ENCODE results near the gene IFT25. TPM values are rescaled to one million over a fixed set of nuclear protein-coding genes. Genes with fewer than 3 reads are reported as not detected.

The IFT25 gene
- total and polyA plus RNA-seq, 2 of the 13 experiments (the other 11 are each of a cell fraction or from before 2014, with no cell fraction given) = 19.7 to 48.0 TPM

GRCh38 chr1:53889304-53890298 lies 55.9 kb downstream of the IFT25 start, which contains the start of gene YIPF1 (continued):
- no peak for TF ChIP-seq SALL2 (CRISPR knock-in tag; IDR thresholded peaks at IDR 0.05)
- TF ChIP-seq HIC2 (CRISPR knock-in tag; IDR thresholded peaks at IDR 0.05; ENCODE audit: low read depth) = no peak
- no peak for TF ChIP-seq U2AF1 (optimal IDR thresholded peaks at IDR 0.05; ENCODE audit: low read depth, low read length)
- 0 out of 2 replicates have a peak, but pooled peaks have one; percentile 23 for TF ChIP-seq CBFB (CRISPR knock-in tag; IDR thresholded peaks at IDR 0.05)
- no peak for TF ChIP-seq ZNF552 (CRISPR knock-in tag; IDR thresholded peaks at IDR 0.05; ENCODE audit: borderline replicate concordance)
- TF ChIP-seq ZFYVE20 (CRISPR knock-in tag; IDR thresholded peaks at IDR 0.05; ENCODE audit: borderline replicate concordance, low read depth) = no peak
- no peak for TF ChIP-seq TAF15 (IDR thresholded peaks at IDR 0.05; ENCODE audit: low read depth, low read length, poor library complexity, severe bottlenecking)
- TF ChIP-seq THAP7 (CRISPR knock-in tag; IDR thresholded peaks at IDR 0.05) = no peak
- TF ChIP-seq GABPA (IDR thresholded peaks at IDR 0.05; ENCODE audit: low read depth, low read length) = peak; percentile 69
- peak; percentile 89 for TF ChIP-seq GABPA (CRISPR knock-in tag; IDR thresholded peaks at IDR 0.05; ENCODE audit: low read depth)
- peak; percentile 60 for TF ChIP-seq XRCC5 (optimal IDR thresholded peaks at IDR 0.05; ENCODE audit: low read length)
- TF ChIP-seq ZMAT5 (CRISPR knock-in tag; IDR thresholded peaks at IDR 0.05; ENCODE audit: borderline replicate concordance, low read depth) = no peak
- peak; percentile 99 for TF ChIP-seq SP4 (CRISPR knock-in tag; IDR thresholded peaks at IDR 0.05)
- TF ChIP-seq NAIF1 (CRISPR knock-in tag; IDR thresholded peaks at IDR 0.05; ENCODE audit: borderline replicate concordance) = no peak
- no peak for TF ChIP-seq ZFP36 (IDR thresholded peaks at IDR 0.05; ENCODE audit: borderline replicate concordance, low read depth, low read length, partially characterized antibody)
- peak; percentile 58; the same call in 1 of the 2 replicates for TF ChIP-seq KDM4B (CRISPR knock-in tag; IDR thresholded peaks at IDR 0.05)
- peak; percentile 98 for TF ChIP-seq ZMYM3 (CRISPR knock-in tag; IDR thresholded peaks at IDR 0.05)
- TF ChIP-seq ZFX (CRISPR knock-in tag; IDR thresholded peaks at IDR 0.05; ENCODE audit: low read depth) = peak; percentile 59
- TF ChIP-seq AHR (CRISPR knock-in tag; IDR thresholded peaks at IDR 0.05) = no peak
- no peak for TF ChIP-seq RFX3 (CRISPR knock-in tag; IDR thresholded peaks at IDR 0.05)
- TF ChIP-seq KMT2B (CRISPR knock-in tag; IDR thresholded peaks at IDR 0.05) = peak; percentile 88; the same call in 1 of the 2 replicates
- TF ChIP-seq HNF1A (IDR thresholded peaks at IDR 0.05; ENCODE audit: low read depth) = no peak
- no peak for TF ChIP-seq HNF1A (CRISPR knock-in tag; IDR thresholded peaks at IDR 0.05; ENCODE audit: borderline replicate concordance)

Data from HepG2 (cell line).